H7 (cell line): Measurements from ENCODE around the gene GRAMD2A. TPM values are rescaled to one million over a fixed set of nuclear protein-coding genes. Genes with fewer than 3 reads are reported as not detected.

Experiments
- DNase-seq: peaks from one replicate; pipeline ENCODE4 v3.0.0; 2012
- H3K27me3 ChIP-seq: 2 replicates; pipeline ENCODE4 v1.6.0; 2011; ENCODE audit warnings: mild to moderate bottlenecking, low read length; ENCODE audit not compliant: control insufficient read depth, insufficient read depth
- H3K36me3 ChIP-seq: replicated peaks from 2 replicates; pipeline ENCODE4 v1.5.1; 2011; ENCODE audit warnings: low read length; ENCODE audit not compliant: control insufficient read depth, insufficient read depth
- H3K4me3 ChIP-seq: 2 replicates; pipeline ENCODE4 v1.5.1; 2011; ENCODE audit warnings: low read depth, mild to moderate bottlenecking, control low read depth, low read length, moderate library complexity; ENCODE audit not compliant: insufficient read depth
- total RNA-seq: library from RNA; depleted of rRNA; stranded (reverse); fragments of >200 nt; shearing (Covaris generic); gene quantifications from 2 replicates; pipeline ENCODE4 v1.2.3, GENCODE V29; 2014

The GRAMD2A gene
- total RNA-seq, 1 experiment from 2014 or later: 0.17 TPM

DNA sequence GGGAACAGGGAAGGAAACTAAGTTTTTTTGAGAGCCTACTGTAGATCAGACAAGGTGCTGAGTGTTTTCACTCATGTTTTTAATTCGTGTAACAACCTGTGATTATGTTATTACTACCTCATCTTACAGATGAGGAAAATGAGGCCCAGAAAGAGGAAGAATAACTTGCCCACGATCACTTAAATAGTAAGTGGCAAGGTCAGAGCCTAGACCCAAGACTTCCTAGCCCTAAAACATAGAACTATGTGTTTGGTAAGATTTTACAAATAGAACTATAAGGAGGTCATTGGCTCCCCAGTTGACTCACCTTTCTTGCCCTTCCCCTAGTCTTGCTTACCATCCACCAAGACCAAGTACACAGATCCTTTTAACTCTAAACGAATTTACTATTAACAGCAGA lies 65.7 kb downstream of the GRAMD2A start:
- Histone ChIP-seq H3K4me3 (no peak overlapping the region), H3K36me3 (no peaks in the 10 kb centered on the region), H3K27me3 (no peaks in the 10 kb centered on the region)
- DNase-seq: no peak

DNA sequence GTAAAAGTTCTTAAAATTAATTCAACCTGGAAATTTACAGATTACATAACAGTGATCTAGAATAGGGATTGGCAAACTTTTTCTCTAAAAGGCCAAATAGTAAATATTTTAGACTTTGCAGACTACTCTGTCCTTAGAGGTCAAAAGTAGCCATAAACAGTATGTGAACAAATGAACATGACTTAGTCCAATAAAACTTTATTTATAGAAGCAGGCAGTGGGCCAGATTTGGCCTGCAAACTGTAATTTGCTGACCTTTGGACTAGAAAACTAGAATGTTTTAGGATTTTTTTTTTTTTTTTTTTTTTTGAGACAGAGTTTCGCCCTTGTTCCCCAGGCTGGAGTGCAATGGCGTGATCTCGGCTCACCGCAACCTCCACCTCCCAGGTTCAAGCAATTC lies 67.3 kb downstream of the GRAMD2A start:
- H3K36me3 ChIP-seq: no peaks in the 10 kb centered on the region
- H3K4me3 ChIP-seq: no peak overlapping the region
- no peaks in the 10 kb centered on the region for H3K27me3 ChIP-seq
- DNase-seq: no peak

DNA sequence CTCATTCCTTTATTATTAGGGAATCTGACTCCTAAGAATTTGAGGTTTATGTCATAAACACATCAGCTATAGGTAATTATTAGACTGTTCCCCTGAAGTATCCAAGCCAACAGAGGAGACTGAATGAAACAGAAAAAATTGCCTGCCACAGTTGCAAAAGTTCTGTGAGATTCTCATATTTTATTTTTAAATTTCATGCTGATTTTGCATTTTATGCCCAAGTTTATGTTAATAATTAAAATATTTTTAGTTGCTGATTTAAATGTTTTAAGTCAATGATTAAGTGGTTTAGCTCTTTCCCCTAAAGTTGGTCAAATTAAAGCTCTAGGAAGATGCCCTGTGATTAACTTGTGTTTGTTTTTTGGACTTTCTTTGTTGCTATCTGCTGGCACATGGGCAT lies 69.2 kb downstream of the GRAMD2A start:
- H3K4me3 ChIP-seq: no peak overlapping the region
- DNase-seq: no peak
- H3K36me3 ChIP-seq: no peaks in the 10 kb centered on the region
- H3K27me3 ChIP-seq: no peaks in the 10 kb centered on the region

DNA sequence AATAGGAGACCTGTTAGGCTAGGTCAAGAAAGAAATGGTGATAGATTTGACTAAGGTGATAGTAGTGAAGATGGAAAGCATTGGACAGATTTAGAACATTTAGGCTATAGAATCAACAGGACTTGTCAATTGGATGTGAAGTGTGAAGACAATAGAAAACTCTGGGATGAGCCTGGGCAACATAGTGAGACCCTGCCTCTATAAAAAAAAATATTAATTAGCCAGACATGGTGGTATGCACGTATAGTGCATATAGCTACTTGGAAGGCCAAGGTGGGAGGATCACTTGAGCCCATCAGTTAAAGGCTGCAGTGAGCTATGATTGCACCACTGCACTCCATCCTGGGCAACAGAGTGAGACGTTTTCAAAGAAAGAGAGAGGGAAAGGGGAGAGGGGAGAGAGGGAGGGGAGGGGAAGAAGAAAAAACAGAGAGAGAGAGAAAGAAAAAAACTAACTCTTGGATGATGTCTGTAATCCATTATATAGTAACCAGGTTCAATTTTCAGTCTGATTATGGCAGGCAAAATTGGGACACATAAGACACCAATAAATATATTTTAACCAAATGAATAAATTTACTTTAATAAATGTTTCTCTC lies 69.8 kb downstream of the GRAMD2A start:
- no peaks in the 10 kb centered on the region for H3K27me3 ChIP-seq
- H3K4me3 ChIP-seq: no peak overlapping the region
- no peak for DNase-seq
- H3K36me3 ChIP-seq: no peaks in the 10 kb centered on the region

DNA sequence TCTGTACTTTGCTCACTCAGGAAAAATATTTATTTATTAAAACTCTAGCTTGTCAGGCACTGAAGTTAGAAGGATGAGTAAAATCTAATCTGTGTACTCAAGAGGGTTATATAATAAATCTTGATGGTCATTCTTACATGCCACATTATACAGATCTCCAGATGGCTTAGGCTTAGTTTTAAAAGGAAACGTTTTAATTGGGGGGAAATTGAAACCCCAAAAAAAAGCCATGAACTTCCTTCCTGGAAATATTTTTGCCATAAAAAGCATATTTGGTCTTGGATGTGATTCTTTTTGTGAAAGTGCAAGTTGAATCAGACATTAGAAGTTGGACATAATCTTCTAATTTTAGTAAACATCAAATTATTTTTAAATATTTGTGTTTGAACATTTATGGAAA lies 73.4 kb downstream of the GRAMD2A start:
- DNase-seq: no peak
- H3K36me3 ChIP-seq: no peaks in the 10 kb centered on the region
- H3K27me3 ChIP-seq: no peaks in the 10 kb centered on the region
- H3K4me3 ChIP-seq: no peak overlapping the region

DNA sequence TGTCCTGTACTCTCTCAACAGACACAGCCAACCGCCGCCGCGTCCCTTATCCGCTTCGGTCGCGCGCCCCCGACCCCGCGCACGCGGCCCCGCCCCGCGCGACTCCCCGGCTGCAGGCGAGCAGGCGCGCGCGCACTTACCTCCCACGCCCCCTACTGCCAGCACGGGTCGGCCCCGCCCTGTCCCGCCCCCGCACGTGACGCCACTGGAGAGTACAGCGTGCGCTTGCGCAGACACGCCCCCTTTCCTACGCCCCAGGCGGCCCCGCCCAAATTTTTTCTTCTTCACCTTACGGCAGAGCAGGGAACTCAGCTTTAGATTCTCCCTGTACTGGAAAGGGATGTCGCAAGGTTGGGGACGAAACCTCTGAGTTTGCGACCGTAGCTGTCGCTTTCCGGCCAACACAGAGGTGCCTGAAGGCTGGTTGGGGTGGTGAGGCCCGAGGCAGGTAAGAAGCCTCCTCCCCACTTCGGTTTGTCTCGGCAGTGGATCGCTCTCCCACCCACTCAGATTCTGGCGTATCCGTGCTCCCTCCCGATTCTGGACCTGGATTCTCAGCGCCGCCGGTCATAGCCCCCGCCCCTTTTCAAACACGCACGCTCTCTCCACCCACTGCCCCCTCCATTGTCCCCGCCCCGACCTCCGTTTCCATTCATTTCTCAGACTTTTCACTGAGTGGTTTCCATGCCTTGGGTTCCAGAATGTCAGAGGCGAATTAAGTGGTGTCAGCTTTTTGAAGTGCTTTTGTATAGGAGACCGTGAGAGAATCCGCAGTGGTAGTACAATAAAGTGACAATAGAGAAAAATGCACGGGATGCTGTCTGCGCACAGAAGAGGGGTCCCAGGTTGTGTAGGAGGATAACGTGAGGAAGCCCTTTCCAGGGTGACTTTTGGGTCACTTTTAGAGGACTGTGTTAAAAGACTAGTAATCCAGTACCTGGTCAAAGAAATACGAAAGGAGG lies 79.3 kb downstream of the GRAMD2A start, which contains the start of the genes MYO9A and SENP8:
Gene MYO9A (minus strand): TSS at position 134 of the 962 bp plus-strand sequence. CDS start 71,587 bp downstream, outside the sequence.
Gene SENP8 (plus strand): TSS at position 387 of the 962 bp plus-strand sequence. CDS start 21,221 bp downstream, outside the sequence.
- Histone ChIP-seq H3K36me3 (no peaks in the 10 kb centered on the region), H3K27me3 (no peaks in the 10 kb centered on the region), H3K4me3 (peak within 1 kb of the TSS; percentile 84)
- DNase-seq: peak; percentile 97

DNA sequence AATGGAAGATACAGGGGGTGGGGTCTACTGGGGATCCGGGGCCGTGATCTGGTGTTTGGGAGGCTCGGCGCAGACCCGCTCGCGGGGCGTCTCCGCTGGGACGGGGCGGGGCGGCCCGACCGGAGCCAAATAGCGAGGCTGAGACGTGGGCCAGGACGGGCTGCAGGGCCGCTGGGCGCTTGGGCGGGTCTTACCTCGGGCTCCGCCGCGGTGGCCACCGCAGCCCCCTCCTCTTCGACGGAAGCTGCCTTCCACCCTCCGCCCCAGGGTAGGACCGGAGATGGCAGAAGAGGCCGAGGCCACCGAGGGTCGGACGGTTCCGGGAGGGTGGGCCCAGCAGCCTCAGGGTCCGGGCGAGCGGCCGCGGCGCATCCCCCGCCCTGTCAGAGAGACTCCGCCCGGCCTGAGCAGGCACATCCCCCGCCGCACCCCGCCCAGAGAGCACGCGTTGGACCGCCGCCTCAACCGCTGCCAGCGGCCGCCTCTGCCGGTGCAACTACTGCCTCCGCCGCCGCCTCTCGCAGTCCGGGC lies 80.0 kb downstream of the GRAMD2A start:
- Histone ChIP-seq H3K27me3 (no peaks in the 10 kb centered on the region), H3K4me3 (peak overlapping the region; percentile 84), H3K36me3 (no peaks in the 10 kb centered on the region)
- DNase-seq: peak; percentile 88

DNA sequence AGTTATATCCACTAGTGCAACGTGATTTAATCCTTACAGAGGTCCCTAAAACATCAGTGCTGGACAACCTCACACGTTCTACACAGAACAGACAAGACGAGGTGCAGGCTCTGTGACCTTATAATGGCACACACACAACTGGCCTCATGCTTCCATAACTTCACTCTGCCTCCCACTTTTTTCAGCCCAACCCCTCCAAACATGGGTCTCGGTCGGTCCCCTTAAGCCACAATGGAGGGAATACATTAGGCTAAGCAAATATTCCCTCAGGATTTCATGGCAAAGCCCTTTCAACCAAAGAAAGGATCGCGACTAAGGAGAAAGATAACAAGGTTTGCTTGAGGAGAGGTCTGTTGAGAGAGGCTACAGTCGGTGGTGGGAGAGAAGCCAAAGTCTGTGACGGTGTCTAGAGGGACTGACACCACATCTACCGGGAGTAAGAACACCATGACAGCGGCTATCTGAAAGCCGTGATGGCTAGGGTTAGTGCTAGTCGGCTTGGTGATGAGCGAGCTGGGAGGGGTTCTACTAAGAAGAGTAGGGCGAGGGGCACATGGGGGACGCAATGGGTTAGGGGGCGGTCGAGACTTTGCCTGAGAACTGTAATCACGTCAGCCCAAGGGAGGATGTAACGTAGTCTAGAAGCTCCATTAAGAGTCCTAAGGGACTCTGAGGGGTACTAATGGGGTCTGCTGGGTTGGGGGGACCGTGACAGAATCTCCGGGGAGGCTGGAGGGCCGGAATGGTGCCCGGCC lies 80.7 kb downstream of the GRAMD2A start:
- H3K27me3 ChIP-seq: no peaks in the 10 kb centered on the region
- peak overlapping the region; percentile 84 for H3K4me3 ChIP-seq
- no peak for DNase-seq
- no peaks in the 10 kb centered on the region for H3K36me3 ChIP-seq

DNA sequence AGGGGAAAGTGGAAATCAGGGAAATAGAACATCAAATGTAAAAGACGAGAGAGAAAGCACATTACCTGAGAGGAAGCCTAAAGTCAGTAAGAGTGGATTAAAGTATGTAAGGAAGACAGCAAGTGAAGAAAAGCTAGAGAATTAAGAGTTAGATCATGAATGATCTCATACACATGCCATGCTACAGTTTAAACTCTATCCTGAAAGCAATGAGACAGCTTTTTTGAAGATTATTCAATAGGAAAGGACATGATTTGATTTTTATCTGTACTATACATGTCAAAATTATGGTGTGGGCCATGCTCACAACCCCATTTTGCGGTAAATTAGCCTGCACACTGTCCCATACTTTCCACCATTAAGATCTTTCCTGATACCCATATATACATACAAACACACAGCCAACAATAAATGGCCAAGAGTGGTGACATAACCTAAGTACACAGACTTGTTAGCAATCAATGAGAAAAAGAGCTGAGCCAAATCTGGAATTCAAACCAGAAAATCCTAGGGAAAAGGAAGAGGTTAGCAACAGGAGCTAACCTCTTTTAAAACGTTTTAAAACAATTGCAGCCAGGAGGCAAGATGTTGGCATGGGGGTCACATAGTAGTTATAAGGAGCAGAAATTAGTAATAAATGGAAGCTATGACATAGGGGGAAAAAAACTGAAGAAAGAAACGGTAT lies 84.1 kb downstream of the GRAMD2A start:
- Histone ChIP-seq H3K27me3 (no peaks in the 10 kb centered on the region), H3K36me3 (no peaks in the 10 kb centered on the region), H3K4me3 (no peak overlapping the region)
- DNase-seq: no peak

DNA sequence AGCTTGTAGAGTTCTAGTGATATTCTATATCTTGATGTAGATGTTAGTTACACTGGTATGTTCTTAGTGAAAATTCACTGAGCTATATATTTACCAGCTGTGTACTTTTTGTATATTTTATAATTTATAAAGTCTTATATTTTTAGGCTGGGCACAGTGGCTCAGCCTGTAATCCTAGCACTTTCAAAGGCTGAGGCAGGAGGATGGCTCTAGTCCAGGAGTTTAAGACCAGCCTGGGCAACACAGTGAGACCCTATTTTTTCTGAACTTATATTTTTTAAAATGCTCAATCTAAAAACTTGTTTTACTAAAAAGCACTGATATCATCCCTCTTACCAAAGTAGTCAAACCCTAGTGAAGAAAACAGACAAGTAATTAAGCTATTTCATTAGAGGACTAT lies 84.8 kb downstream of the GRAMD2A start:
- Histone ChIP-seq H3K36me3 (no peaks in the 10 kb centered on the region), H3K27me3 (no peaks in the 10 kb centered on the region), H3K4me3 (no peak overlapping the region)
- no peak for DNase-seq

DNA sequence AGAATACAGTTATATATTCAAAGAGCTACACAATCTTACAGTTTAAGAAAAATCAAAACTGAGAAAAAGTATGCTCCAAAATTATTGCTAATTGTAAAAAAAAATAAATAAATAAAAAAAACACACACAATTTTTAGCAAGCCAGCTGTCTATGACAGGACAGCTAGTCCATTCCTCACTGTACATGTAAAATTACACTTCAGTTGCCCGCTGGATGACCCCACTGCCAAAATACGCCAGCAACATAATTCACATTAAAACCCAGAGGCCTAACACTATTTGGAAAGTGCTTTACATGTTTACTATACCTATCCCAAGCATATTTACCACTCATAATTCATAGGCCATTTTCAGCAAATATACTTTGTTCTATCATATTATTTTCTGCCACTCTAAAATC lies 85.5 kb downstream of the GRAMD2A start:
- Histone ChIP-seq H3K36me3 (no peaks in the 10 kb centered on the region), H3K4me3 (no peak overlapping the region), H3K27me3 (no peaks in the 10 kb centered on the region)
- DNase-seq: no peak

DNA sequence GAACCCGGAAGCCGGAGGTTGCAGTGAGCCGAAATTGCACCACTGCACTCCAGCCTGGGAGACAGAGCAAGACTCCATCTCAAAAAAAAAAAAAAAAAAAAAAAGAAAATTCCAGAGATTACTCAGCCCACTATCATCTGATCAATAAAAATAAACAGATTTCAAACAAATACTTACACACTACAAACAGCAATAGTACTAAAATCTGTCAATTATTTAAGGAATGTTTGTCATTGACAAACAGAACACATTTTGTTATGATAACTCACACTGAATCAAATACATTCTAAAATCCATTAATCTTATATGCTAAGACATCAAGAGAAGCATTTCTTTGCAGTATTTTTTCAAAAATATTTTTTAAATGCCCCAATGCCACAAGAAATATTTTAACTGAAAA lies 87.2 kb downstream of the GRAMD2A start:
- no peak for DNase-seq
- no peak overlapping the region for H3K4me3 ChIP-seq
- H3K36me3 ChIP-seq: no peaks in the 10 kb centered on the region
- H3K27me3 ChIP-seq: no peaks in the 10 kb centered on the region
